GM12878 (cell line): ENCODE measurements around the gene MUC21. TPM values are rescaled to one million over a fixed set of nuclear protein-coding genes. Genes with fewer than 3 reads are reported as not detected.

ENCODE experiments used
- ATAC-seq: fragments of 200-7000 bp; cut with Tn5 transposase; 3 replicates; pipeline ENCODE4 v1.9.1; 2020; ENCODE audit warnings: mild to moderate bottlenecking, moderate library complexity
- BruUV-seq: library from RNA; stranded (reverse); fragments of 400-500 nt; replicated peaks from 2 replicates; lab custom pipeline; 2021; lab: Mats Ljungman, UMichigan
- CTCF ChIA-PET: fragments of 300-600 bp; sonication (Branson Sonifier 250); formaldehyde crosslinking; extraction: SDS; loops from one replicate; lab custom pipeline; 2021; ENCODE audit warnings: inconsistent platforms; lab: Yijun Ruan, JAX
- POLR2A ChIA-PET: fragments of 350-600 bp; formaldehyde crosslinking; extraction: SDS; loops from one replicate; lab custom pipeline; 2021; ENCODE audit warnings: inconsistent platforms; lab: Charles Lee
- RAD21 ChIA-PET: fragments of 300-600 bp; sonication (Branson Sonifier 250); formaldehyde crosslinking; loops from one replicate; lab custom pipeline; 2023; ENCODE audit warnings: antibody characterized with exemption; ENCODE audit not compliant: unreplicated experiment; lab: Charles Lee
- SMC1A ChIA-PET: fragments of 300-600 bp; sonication (Branson Sonifier 250); formaldehyde crosslinking; loops from one replicate; lab custom pipeline; 2023; ENCODE audit not compliant: unreplicated experiment, uncharacterized antibody; lab: Charles Lee
- DNase-seq: peaks from one replicate; pipeline ENCODE4 v3.0.0-alpha.2; 2011; ENCODE audit warnings: low read depth, low spot score
- FAIRE-seq: peaks from 3 replicates; lab custom pipeline; 2011; peaks lifted over from hg19 to GRCh38; lab: Jason Lieb, UNC
- H2AFZ ChIP-seq: 2 replicates; pipeline ENCODE4 v1.6.0; 2011; ENCODE audit warnings: low read depth, low read length, control low read depth; ENCODE audit not compliant: control insufficient read depth
- H3K27ac ChIP-seq: 2 replicates; pipeline ENCODE4 v1.5.1; 2011; ENCODE audit warnings: control low read depth; ENCODE audit not compliant: control insufficient read depth, insufficient read depth
- H3K27me3 ChIP-seq, 2 experiments: replicated peaks in 1 of 2; 2 replicates each; pipeline versions ENCODE4 v1.6.0 to v1.6.1; 2011; ENCODE audit warnings: low read length in 1 of 2; ENCODE audit not compliant: control insufficient read depth in 2 of 2, insufficient read depth in 2 of 2
- H3K36me3 ChIP-seq, 2 experiments: 2 replicates each; pipeline ENCODE4 v1.5.1; 2011; ENCODE audit warnings: low read length in 1 of 2; ENCODE audit not compliant: control insufficient read depth in 2 of 2, insufficient read depth in 2 of 2
- H3K4me1 ChIP-seq: 2 replicates; pipeline ENCODE4 v1.6.1; 2011; ENCODE audit warnings: mild to moderate bottlenecking, low read length, moderate library complexity, mixed read lengths; ENCODE audit not compliant: control insufficient read depth, insufficient read depth
- H3K4me2 ChIP-seq: 2 replicates; pipeline ENCODE4 v1.6.0; 2011; ENCODE audit warnings: control low read depth; ENCODE audit not compliant: control insufficient read depth, insufficient read depth
- H3K4me3 ChIP-seq: fragments of 200-600 bp; sonication (generic); 2 replicates; pipeline ENCODE4 v1.5.1; 2016
- H3K79me2 ChIP-seq: 2 replicates; pipeline ENCODE4 v1.6.0; 2011; ENCODE audit warnings: low read length; ENCODE audit not compliant: control insufficient read depth, insufficient read depth
- H3K9ac ChIP-seq: 2 replicates; pipeline ENCODE4 v1.8.0; 2011; ENCODE audit warnings: low read length, control low read depth, mixed read lengths; ENCODE audit not compliant: control insufficient read depth, insufficient read depth
- H3K9me3 ChIP-seq: replicated peaks from 3 replicates; pipeline ENCODE4 v1.5.1; 2011; ENCODE audit warnings: mild to moderate bottlenecking, low read length; ENCODE audit not compliant: control insufficient read depth, insufficient read depth
- H4K20me1 ChIP-seq: 2 replicates; pipeline ENCODE4 v1.6.0; 2011; ENCODE audit not compliant: control insufficient read depth, insufficient read depth
- CBX3 ChIP-seq: fragments of 200-600 bp; sonication (generic); IDR thresholded peaks from 2 replicates; pipeline ENCODE4 v1.6.1; 2016; ENCODE audit warnings: low read depth, borderline replicate concordance
- CEBPB ChIP-seq, 2 experiments: fragments of 150-350 bp in 1 of 2; IDR thresholded peaks; 2 replicates each; pipeline ENCODE4 v1.6.1; 2012 to 2014; ENCODE audit warnings: low read depth in 2 of 2, low read length in 2 of 2, borderline replicate concordance in 1 of 2, inconsistent platforms in 1 of 2
- CHD1 ChIP-seq: IDR thresholded peaks from 2 replicates; pipeline ENCODE4 v1.6.1; 2012; ENCODE audit warnings: low read depth, low read length, improper control_type of control experiment
- SMAD5 ChIP-seq: IDR thresholded peaks from 2 replicates; pipeline ENCODE4 v1.6.1; 2016; ENCODE audit warnings: antibody characterized with exemption, low read depth
- SREBF2 ChIP-seq: IDR thresholded peaks from 2 replicates; pipeline ENCODE4 v1.6.1; 2012; ENCODE audit warnings: mild to moderate bottlenecking, low read length
- TAF1 ChIP-seq: IDR thresholded peaks from 2 replicates; pipeline ENCODE4 v1.6.1; 2011; ENCODE audit warnings: mild to moderate bottlenecking, low read depth, low read length, borderline replicate concordance
- TARDBP ChIP-seq: IDR thresholded peaks from 2 replicates; pipeline ENCODE4 v1.6.1; 2016; ENCODE audit warnings: borderline replicate concordance
- TBL1XR1 ChIP-seq: IDR thresholded peaks from 2 replicates; pipeline ENCODE4 v1.6.1; 2012; ENCODE audit warnings: low read depth, low read length, improper control_type of control experiment
- YBX1 ChIP-seq: fragments of 450-650 bp; IDR thresholded peaks from 2 replicates; pipeline ENCODE4 v1.6.1; 2016; ENCODE audit warnings: antibody characterized with exemption
- WGBS: methylation state at CpG from one replicate; pipeline ENCODE4 v1.1.6; 2016; ENCODE audit warnings: low lambda C conversion rate; ENCODE audit not compliant: insufficient replicate concordance, insufficient coverage; ENCODE audit errors: missing lambda C conversion rate; 5-methylcytosine and 5-hydroxymethylcytosine counted together
- in situ Hi-C: fragments of 300-500 bp; cut with MboI; formaldehyde crosslinking; loops from 9 replicates; pipeline ENCODE4 v1.14.3; 2018; ENCODE audit warnings: mixed read lengths
- intact Hi-C: fragments of 100-400 bp; cut with micrococcal nuclease; formaldehyde crosslinking; loops from one replicate; pipeline ENCODE4 v1.14.2; 2022; ENCODE audit not compliant: unreplicated experiment
- polyA plus RNA-seq, 11 experiments: library from polyadenylated mRNA; depleted of rRNA in 4 of 11; unstranded in 6 of 11; stranded (reverse) in 5 of 11; fragments of >200 nt; fragmentation: Nextera tagmentation in 4 of 11; fragmentation: Illumina TruSeq in 1 of 11; extraction: Ambion mirVana in 4 of 11; extraction: Trizol in 1 of 11; gene quantifications; 1 replicate in 1 of 11; 2 replicates in 10 of 11; pipeline versions ENCODE4 v1.2.1 to v1.2.3, GENCODE V29; 2011 to 2016; ENCODE audit warnings: inconsistent platforms in 2 of 11, missing spikeins in 2 of 11, low read depth in 1 of 11
- total RNA-seq, 4 experiments: library from RNA; depleted of rRNA in 3 of 4; stranded (reverse); fragments of >200 nt in 3 of 4; fragmentation: Illumina TruSeq in 1 of 4; extraction: Trizol in 1 of 4; gene quantifications; 2 replicates each; pipeline versions ENCODE4 v1.2.1 to v1.2.3, GENCODE V29; 2013 to 2021
- TF ChIP-seq, protein P1 (sequence below): fragments of 450-650 bp; formaldehyde crosslinking; IDR thresholded peaks from 2 replicates; pipeline ENCODE4 v1.5.0; 2022; ENCODE audit warnings: mild to moderate bottlenecking, missing genetic modification characterization

The MUC21 gene
- total and polyA plus RNA-seq, 10 of the 15 experiments (the other 5 are each of a cell fraction or from before 2014, with no cell fraction given), result 0.02 TPM; not detected in 9

- intact Hi-C loops, result no loop called here
- H3K9me3 ChIP-seq, result no peaks in the 10 kb centered on the region; the same call in 2 of the 3 replicates
- H3K36me3 ChIP-seq, result no peaks in the 10 kb centered on the region
- no peak overlapping the region for H3K4me3 ChIP-seq
- BruUV-seq, result no TSS peak
- H3K27ac ChIP-seq, result no peak overlapping the region
- H3K79me2 ChIP-seq, result no peaks in the 10 kb centered on the region
- no peaks in the 10 kb centered on the region for H3K27me3 ChIP-seq
- ChIA-PET POLR2A (interaction anchor here (0.6 kb wide), 1 partner anchor 12 kb away, joined by 3 read pairs; no protein-coding TSS in a partner anchor), CTCF (no interaction called here), RAD21 (no interaction called here), SMC1A (no interaction called here)
- in situ Hi-C loops, result no loop called here
- FAIRE-seq (no peak), DNase-seq (no peak), ATAC-seq (no peak)
- H3K4me1 ChIP-seq, result peaks cover 16% of the 10 kb centered on the region
- H4K20me1 ChIP-seq, result no peaks in the 10 kb centered on the region
- no peak overlapping the region for H2AFZ ChIP-seq
- no peak overlapping the region for H3K9ac ChIP-seq
- WGBS, result 50% methylated on average over 2 of the region's 2 CpGs
- H3K4me2 ChIP-seq, result no peak overlapping the region
- TF ChIP-seq YBX1 (no peak), CHD1 (no peak), CEBPB (IDR thresholded peaks at IDR 0.05; ENCODE audit: borderline replicate concordance in 1 of 2, low read depth in 2 of 2, low read length in 2 of 2) (no peak), CBX3 (no peak), TBL1XR1 (no peak), SREBF2 (no peak), TAF1 (no peak), SMAD5 (no peak), TARDBP (no peak)
- TF ChIP-seq, protein P1, sequence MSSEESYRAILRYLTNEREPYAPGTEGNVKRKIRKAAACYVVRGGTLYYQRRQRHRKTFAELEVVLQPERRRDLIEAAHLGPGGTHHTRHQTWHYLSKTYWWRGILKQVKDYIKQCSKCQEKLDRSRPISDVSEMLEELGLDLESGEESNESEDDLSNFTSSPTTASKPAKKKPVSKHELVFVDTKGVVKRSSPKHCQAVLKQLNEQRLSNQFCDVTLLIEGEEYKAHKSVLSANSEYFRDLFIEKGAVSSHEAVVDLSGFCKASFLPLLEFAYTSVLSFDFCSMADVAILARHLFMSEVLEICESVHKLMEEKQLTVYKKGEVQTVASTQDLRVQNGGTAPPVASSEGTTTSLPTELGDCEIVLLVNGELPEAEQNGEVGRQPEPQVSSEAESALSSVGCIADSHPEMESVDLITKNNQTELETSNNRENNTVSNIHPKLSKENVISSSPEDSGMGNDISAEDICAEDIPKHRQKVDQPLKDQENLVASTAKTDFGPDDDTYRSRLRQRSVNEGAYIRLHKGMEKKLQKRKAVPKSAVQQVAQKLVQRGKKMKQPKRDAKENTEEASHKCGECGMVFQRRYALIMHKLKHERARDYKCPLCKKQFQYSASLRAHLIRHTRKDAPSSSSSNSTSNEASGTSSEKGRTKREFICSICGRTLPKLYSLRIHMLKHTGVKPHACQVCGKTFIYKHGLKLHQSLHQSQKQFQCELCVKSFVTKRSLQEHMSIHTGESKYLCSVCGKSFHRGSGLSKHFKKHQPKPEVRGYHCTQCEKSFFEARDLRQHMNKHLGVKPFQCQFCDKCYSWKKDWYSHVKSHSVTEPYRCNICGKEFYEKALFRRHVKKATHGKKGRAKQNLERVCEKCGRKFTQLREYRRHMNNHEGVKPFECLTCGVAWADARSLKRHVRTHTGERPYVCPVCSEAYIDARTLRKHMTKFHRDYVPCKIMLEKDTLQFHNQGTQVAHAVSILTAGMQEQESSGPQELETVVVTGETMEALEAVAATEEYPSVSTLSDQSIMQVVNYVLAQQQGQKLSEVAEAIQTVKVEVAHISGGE (CRISPR knock-in tag), result no peak
Observed at GRCh38 chr6:31002471-31002870, 19.0 kb downstream of the MUC21 start.
